HG03378 (cell line): ENCODE results near the gene PNLIPRP3.
"Not testable (repeated sequence)": the region's sequence is repeated elsewhere in the genome, so short reads cannot be mapped to it uniquely, and the experiment has no call there.

Experiments
- ATAC-seq: cut with Tn5 transposase; IDR thresholded peaks from one replicate; pipeline ENCODE4 v1.9.1; 2021; ENCODE audit warnings: mild to moderate bottlenecking, moderate library complexity; ENCODE audit not compliant: unreplicated experiment

Gene PNLIPRP3

DNA sequence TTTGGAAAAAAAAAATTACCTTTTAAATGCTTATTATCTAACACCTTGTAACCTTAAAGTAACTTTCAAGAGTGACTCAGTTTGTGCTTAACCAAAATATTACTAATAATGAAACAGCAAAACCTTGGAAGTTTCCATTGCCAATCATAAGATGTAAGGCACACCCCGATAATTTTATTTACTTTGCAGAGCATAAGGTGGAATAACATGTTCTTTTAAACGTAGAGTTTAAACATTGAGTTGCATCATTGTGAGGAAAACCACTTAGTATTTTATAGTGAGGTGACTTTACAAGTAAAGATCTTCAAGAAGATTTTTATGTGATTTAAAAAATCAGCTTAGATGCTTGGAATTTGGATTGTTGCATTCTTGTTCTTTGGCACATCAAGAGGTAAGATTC is at the start of gene PNLIPRP3:
Gene PNLIPRP3 (plus strand): TSS at position 177 of the 400 bp plus-strand sequence. CDS start 166 bp downstream, at position 343.
- ATAC-seq = no peak

DNA sequence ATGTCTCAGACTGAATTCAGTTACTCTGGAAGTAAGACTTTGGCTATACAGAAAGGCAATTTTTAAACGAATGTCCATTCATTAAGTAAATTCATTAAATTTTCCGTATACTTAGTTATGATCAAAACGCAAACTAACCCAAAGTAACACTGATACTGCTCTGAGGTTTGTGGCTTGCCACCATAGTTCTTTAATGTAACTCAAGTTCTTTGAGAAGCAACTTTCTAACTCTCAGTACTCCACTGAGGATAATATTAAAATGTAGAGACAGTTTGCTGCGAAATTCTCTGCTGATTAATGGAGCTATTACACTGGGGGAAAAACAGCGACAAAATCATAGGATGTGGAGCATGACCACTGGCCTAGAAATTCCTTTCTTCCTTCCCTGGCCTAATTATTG is 45.4 kb upstream of the PNLIPRP3 start:
- ATAC-seq = no peak

DNA sequence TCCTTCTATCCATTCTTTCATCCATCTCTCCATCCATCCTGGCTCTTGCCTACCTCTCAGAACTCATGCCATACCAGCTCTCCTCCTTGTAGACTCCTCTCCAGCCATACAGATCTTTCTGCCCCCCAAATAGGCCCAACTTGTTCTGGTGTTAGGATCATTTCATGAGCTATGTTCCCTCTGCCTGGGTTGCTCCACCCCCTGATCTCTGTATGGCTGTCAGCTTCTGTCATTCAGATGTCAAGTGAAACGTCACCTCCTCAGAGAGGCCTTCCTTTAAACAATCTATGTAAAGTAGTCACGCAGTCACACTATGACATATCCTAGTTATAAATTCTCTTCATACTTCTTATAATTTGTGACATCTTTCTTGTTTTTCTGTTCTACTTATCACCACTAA is 42.3 kb upstream of the PNLIPRP3 start:
- no peak for ATAC-seq

DNA sequence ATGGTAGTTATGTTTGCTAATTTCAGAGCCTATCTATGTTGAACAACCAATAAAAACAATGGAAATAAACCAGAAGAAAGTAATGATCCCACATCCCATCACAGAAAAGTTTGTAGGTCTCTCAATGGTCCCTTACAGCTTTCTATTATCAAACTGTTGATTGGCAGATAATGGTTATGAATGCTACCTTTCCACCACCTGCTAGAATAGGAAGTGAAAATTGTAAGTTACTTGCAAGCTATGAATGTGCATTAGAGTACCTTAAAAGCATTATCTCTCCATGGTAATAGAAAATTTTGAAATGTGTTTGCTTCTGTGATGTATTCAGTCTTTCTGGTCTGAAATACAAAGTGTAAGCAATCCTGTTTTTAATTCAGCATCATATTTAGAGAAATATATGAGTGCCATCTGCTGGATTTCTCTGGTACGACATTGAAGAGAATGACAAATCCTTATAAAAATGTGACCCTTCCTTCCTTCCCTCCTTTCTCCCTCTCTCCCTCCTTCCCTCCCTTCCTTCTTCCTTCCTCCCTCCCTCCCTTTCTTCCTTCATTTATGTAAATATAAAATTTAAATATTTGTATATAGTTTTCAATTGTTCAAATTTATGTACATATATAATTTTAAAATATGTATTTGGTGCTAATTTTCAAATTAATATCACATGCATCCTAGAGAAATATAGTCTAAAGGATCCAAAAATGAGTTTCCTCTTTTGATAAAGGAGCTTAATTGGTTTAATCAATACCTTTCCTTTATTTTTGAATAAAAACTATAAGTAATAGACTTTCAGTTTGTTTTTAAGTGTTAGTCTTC is 41.4 kb upstream of the PNLIPRP3 start:
- no peak for ATAC-seq

DNA sequence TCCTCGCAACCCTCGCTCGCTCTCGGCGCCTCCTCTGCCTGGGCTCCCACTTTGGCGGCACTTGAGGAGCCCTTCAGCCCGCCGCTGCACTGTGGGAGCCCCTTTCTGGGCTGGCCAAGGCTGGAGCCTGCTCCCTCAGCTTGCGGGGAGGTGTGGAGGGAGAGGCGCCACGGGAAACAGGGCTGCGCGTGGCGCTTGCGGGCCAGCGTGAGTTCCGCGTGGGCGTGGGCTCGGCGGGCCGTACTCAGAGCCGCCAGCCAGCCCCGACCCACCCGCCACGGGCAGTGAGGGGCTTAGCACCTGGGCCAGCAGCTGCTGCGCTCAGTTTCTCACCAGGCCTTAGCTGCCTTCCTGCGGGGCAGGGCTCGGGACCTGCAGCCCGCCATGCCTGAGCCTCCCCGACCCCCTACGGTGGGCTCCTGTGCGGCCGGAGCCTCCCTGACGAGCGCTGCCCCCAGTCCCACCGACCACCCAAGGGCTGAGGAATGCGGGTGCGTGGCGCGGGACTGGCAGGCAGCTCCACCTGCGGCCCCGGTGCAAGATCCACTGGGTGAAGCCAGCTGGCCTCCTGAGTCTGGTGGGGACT is 34.3 kb upstream of the PNLIPRP3 start:
- not testable (repeated sequence) for ATAC-seq

DNA sequence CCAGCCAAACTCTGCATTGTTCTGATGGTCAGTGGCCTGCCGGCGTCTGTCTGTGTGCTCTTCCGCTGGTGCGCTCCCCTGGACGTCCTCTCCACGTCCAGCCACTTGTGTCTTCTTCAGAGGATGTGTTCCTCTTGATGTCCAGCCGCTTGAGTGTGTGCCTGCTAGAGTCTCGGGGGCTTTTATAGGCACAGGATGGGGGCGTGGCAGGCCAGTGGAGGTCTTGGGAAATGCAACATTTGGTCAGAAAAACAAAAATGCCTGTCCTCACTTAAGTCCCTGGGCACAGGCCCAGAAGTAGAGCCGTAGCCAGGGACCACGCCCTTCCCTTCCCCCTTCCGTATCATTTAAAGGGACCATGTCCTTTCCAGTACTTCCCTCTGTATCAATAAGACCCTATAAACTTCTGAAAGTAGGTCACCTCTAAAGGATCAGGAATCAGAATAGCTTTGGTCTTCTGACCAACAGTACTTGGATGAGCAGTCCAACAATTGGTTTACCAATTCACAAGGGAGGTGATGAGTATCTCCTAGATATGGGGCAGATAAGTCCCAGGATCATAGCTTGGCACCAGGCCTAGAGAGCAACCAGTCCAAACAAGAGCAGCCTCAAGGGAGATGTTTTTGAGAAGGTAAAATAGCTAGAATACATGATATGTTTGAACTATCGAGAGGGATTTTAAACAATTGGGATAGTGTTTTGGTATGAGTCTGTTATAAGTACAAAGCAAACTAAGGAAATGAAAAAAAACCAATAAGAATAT is 32.2 kb upstream of the PNLIPRP3 start:
- ATAC-seq = no peak

DNA sequence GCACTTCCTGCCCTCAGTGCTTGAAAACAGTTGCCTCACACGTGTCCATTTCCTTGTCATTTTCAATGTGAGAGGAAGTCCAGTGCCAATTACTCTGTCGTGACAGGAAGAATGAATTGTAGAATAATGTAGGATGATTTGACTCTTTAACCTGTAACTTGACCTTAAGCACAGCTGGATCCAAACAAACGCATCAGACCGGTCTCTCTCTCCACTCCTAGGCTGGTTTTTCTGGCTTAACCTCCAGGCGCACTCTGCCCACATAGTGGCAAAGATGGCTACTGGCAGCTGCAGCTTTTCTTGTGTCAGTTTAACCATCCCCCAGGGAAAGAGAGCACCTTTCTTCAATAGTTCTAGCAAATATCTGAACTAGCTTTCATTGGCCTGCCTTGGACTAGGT is 29.4 kb upstream of the PNLIPRP3 start:
- ATAC-seq = no peak

DNA sequence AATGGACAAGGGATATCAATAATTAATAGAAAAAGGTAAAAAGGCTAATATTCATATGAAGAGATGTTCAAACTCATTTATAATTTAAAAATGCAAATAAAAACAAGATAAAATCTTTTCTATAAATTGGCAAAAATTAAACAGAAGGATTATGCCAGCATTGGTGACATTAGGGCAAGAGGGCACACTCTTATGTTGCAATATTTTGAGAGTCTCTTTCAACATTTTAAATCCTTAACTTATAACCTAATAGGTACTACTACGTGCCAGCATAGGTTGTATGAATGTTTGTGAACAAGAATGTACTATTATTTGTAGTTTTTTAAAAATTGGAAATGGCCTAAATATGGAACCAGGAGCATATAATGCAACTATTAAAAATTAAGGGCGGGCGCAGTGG is 24.8 kb upstream of the PNLIPRP3 start:
- ATAC-seq = no peak

DNA sequence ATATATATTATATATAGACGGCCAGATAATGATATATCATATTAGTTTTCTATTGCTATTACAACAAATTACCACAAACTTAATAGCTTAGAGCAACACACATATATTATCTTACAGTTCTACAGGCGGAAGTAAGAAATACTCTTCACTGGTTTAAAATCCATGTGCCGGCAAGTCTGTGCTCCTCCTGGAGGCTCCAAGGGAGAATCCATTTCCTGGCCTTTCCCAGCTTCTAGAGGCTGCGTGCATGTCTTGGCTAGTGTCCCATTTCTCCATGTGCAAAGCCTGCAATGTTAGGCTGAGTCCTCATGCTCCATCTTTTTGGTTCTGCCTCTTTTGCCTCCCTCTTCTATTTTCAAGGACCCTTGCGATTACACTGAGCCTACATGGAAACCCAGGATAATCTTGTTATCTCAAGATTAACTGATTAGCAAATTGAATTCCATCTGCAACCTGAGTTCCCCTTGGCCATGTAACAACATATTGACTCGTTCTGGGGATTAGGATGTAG is 23.9 kb upstream of the PNLIPRP3 start:
- no peak for ATAC-seq

DNA sequence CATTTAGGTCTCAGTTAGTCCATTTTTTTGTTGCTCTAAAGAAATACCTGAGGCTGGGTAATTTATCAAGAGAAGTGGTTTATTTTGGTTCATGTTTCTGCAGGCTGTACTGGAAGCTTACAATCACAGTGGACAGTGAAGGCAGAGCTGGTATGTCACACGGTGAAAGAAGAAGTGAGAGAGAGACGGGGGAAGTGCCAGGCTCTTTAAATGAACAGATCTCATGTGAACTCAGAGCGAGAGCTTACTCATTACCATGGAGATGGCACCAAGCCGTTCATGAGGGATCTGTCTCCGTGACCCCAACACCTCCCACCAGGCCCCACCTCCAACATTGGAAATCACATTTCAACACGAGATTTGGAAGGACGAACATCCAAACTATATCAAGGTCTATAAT is 18.9 kb upstream of the PNLIPRP3 start:
- ATAC-seq = peak; percentile 77

DNA sequence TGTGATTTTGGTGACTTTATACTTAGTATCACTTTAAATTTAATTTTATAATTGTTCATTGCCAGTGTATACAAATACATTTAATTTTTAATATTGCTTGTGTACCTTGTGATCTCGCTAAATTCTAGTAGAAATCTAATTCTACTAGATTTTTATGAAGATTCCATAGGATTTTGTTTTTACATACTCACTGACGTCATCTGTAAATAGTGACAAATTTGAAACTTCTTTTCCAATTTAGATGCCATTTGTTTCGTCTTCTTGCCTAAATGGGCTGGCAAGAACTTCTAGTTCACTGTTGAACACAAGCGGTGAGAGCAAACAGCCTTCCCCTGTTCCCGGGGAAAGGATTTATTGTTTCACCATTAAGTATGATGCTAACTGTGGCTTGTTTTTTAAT is 17.3 kb upstream of the PNLIPRP3 start:
- no peak for ATAC-seq

DNA sequence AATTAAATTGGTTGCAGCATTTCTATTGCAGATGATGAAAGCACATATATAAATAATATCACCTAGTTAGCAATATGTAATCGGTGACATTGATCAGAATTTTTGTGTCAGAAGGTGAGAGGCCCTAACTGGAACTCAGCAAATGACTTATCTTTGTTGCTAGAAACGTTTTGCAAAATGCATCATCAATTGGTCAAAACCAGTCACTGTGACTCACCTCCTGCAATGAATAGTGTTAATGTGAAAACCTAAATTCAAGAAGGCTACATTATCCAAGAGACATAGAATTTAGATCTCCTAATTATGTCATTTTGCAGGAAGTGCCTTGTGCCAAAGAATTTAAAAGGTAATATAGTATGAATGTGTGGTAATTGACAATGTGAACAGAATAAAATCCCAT is 9.8 kb upstream of the PNLIPRP3 start:
- ATAC-seq = no peak

DNA sequence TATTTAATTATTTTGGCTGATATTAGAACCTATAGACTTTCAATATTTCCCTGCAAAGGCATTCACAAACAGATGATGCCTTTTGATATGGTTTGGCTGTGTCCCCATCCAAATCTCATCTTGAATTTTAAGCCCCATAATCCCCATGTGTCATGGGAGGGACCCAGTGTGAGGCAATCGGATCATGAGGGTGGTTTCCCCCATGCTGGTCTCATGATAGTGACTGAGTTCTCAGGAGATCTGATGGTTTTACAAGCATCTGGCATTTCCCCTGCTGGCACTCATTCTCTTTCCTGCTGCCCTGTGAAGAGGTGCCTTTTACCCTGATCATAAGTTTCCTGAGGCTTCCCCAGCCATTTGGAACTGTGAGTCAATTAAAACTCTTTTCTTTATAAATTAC is 9.3 kb upstream of the PNLIPRP3 start:
- no peak for ATAC-seq

DNA sequence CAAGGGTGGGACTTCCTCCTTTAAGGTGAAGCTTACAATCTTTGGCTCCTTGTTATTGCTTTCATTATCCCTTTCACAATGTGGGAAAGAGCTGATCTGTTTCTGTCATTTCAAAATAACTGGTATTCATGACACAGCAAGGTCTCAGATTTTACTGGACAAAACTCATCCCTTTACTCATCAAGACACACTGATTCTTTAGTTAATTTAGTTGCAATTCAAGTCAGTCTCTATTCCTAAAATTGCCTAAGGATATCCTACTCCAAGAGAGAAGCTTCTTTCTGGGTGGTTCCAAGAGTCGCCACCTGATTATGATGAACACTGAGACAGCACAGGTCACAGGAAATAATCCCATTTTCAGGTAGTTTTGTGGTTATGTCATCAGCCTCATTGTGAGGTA is 5.8 kb upstream of the PNLIPRP3 start:
- no peak for ATAC-seq

DNA sequence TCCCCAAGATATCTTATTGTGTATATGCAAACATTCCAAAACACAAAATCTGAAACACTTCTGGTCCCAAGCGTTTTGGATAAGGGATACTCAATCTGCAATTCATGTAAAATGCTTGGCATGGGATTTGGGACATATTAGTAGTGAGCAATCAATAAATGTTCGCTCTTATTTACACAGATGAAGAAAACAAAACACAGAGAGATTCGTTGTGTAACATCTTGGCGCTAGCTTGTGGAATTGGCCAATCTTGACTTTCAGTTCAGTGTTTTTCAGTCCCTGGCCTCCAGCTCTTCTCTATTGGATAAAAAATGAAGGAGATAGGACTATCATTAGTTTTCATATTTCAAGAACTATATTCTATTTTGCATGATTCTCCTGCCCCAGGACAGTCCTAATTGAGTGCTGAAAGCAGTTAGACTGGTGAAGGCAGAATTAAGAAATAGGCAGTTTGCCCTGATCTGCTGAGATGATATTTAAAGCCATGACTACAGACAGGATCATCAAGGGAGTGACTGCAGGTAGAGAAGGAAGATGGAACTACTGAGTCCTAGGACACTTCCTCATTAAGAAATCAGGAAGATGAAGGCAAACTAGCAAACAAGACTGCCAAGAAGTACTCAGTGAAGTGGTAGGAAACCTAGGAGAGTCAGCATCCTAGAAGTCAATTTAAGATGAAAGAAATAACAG is 1.8 kb downstream of the PNLIPRP3 start:
- ATAC-seq = no peak

DNA sequence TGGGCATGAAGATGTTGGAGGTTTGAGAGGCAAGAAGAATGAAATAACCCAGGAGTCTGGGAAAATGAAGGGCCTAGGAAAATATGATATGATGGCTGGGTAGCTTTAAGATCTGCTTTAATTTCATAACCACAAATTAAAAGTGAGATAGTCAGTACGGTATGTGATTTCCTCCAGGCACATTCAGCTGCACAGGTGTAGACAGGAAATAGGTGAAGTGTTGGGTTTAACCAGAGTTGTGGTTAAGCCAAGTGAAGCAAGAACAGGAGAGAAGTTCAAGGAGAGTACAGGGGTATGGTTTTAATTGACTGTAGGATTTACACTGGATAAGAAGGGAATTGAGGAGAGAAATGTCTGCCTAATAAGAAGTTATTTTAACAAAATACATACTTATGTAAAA is 2.6 kb downstream of the PNLIPRP3 start:
- no peak for ATAC-seq

DNA sequence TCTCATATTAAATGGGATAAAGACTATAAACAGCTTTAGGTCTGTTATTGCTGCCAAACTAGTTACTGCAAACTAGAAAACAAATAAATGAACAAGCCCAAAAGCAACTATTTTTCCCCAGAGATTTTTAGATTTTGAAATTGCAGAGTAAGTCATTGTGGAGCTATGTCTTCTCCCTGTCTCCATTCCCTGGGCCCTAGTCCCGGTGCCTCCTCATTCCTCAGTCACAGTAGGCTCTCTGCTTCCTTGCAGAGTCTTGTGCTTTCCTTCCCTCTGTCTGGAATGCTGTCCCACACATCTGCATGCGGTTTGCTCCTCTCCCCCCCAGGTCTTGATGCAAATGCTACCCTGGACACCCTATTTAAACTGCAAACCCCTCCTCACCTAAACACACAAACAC is 4.0 kb downstream of the PNLIPRP3 start:
- no peak for ATAC-seq

DNA sequence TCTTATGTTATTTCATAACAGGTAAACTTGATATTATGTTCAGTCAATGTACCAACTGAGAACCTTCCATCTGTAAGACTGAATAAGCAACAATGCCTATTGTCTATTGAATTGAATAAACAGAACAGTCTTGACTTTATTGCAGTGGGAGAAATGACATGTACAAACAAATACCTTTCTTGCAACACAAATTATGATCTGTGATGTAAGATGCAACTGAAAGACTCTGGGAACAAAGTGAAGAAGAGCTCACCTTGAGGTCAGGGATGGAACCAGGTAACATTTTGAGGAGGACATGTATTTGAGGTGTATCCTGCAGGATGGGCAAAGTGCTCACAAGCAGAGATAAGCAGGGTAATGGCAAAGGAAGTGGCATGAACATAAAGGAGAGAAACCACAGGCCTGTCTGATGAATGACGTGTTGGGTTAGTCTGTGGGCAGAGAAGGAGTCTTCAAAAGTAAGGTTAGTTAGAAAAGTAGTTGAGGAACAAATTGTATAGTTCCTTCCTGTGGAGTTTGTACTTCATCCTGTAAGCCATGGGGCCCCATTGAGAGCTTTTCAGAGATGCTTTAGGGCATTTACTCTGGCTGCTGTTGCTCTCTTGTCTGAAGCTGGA is 9.5 kb downstream of the PNLIPRP3 start:
- no peak for ATAC-seq

DNA sequence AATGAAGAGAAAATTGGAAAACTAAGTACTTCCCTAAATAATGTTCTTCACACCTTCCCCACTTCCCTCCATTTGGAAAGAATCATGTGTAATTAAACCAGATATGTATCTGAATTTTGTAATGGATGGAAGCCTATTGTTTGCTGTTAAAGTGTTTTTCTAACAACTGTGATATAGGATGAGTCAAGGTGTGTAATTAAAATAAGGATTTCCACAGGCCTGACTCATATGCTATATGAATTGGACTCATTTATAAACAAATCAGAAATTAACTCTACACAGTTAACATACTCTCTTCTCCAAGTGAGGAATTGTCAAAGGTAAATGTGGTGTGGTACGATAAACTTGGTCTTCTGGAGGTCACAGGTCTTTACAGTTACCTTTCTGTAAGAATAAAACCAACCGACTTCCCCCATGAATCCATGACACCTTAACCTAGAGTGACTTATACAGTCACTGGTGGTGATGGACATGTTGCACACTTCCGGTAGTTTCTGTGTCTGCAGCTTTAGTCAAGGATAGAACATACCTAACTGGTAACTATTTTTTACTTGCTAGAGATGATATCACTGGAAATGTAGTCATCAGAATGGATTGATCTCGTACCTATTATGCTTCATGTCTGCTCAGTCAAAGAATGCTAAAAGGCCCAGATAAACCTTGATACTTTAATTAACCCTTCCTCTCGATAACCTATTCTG is 12.8 kb downstream of the PNLIPRP3 start:
- no peak for ATAC-seq

DNA sequence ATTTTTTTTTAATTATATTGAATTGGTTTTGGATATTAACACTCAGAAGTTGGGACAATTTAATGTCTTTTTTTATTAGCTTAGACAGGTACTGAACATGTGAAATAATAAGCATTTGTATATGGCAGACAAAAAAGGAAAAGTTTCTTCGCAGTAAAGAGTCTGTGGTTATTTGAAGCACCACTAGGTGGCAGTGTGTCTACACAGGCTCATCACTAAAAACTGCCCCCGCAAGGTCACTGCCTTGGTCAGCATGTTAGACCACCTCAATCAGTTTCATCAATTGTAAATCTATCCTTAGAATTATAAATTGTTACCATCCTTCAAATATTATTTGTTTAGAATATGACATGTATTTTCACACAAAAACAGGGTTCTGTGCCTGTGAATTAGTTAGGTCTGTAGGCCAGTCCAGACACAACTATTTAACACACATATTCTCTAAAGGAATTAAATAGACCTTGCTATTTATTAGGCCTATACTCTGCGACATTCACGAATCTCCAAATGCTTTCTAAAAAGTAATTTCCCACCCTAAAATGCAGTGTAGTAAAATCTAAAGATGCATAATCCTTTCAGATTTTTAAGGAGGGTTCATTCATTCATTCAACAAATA is 17.0 kb downstream of the PNLIPRP3 start:
- peak; percentile 79 for ATAC-seq
